Activated T-cell treated with anti-CD3 and anti-CD28 coated beads for 24 hours (primary cell): ENCODE data around the gene C1orf74.

ENCODE experiments used
- DNase-seq: peaks from one replicate; pipeline ENCODE4 v3.0.0-alpha.2; 2020; ENCODE audit warnings: low read depth

C1orf74 gene

GRCh38 chr1:209770636-209771415, 13.5 kb downstream of the C1orf74 start:
- DNase-seq, result no peak

- DNase-seq, result no peak
Observed at GRCh38 chr1:209769971-209770370, 14.4 kb downstream of the C1orf74 start.

- peak; percentile 69 for DNase-seq
Observed at GRCh38 chr1:209769171-209769904, 15.0 kb downstream of the C1orf74 start.

- DNase-seq, result peak; percentile 70
Observed at GRCh38 chr1:209768354-209768774, 16.0 kb downstream of the C1orf74 start.

GRCh38 chr1:209767706-209768105, 16.7 kb downstream of the C1orf74 start:
- DNase-seq, result no peak

- DNase-seq, result no peak
Observed at GRCh38 chr1:209767096-209767495, 17.3 kb downstream of the C1orf74 start.

GRCh38 chr1:209766051-209766450, 18.3 kb downstream of the C1orf74 start:
- DNase-seq, result no peak

- DNase-seq, result no peak
Observed at GRCh38 chr1:209761011-209761635, 23.2 kb downstream of the C1orf74 start.

GRCh38 chr1:209759829-209760359, 24.5 kb downstream of the C1orf74 start:
- no peak for DNase-seq

- no peak for DNase-seq
Observed at GRCh38 chr1:209758400-209758799, 26.0 kb downstream of the C1orf74 start.

- DNase-seq, result peak; percentile 32
Observed at GRCh38 chr1:209756615-209757445, 27.5 kb downstream of the C1orf74 start.

- DNase-seq, result peak; percentile 71
Observed at GRCh38 chr1:209755926-209756614, 28.3 kb downstream of the C1orf74 start, which contains the start of gene TRAF3IP3. TRAF3IP3 (plus strand) TSS chr1:209756053; CDS start chr1:209760040, 3,987 bp downstream.

- no peak for DNase-seq
Observed at GRCh38 chr1:209755256-209755655, 29.1 kb downstream of the C1orf74 start.

- no peak for DNase-seq
Observed at GRCh38 chr1:209752890-209753289, 31.5 kb downstream of the C1orf74 start.

- peak; percentile 26 for DNase-seq
Observed at GRCh38 chr1:209751627-209752231, 32.6 kb downstream of the C1orf74 start.

- DNase-seq, result no peak
Observed at GRCh38 chr1:209749670-209750323, 34.6 kb downstream of the C1orf74 start.

GRCh38 chr1:209749205-209749604, 35.2 kb downstream of the C1orf74 start:
- no peak for DNase-seq

GRCh38 chr1:209748620-209749019, 35.7 kb downstream of the C1orf74 start:
- no peak for DNase-seq

- DNase-seq, result peak; percentile 77
Observed at GRCh38 chr1:209747580-209748262, 36.6 kb downstream of the C1orf74 start.
